Measurements from ENCODE around the gene ARSA.

DNA sequence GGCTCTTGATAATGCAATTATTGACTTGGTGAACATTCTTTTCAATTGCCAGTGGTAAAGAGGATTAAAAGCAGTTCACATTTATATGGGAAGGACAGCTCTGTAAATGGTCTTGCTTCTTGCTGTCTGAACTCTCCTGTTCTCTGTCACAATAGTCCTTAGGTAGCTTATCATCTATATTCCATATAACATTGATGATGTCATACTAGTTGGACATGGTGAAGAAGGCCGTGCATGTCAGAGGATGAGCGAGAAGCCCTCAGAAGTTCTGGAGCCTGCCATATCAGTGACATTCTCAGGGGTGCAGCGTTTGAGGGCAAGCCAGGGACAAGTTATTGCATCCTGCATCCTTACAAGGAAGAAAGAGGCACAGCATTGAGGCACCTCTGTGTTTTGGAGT, 42.7 kb downstream of the ARSA start:
- TF ChIP-seq, protein P1, sequence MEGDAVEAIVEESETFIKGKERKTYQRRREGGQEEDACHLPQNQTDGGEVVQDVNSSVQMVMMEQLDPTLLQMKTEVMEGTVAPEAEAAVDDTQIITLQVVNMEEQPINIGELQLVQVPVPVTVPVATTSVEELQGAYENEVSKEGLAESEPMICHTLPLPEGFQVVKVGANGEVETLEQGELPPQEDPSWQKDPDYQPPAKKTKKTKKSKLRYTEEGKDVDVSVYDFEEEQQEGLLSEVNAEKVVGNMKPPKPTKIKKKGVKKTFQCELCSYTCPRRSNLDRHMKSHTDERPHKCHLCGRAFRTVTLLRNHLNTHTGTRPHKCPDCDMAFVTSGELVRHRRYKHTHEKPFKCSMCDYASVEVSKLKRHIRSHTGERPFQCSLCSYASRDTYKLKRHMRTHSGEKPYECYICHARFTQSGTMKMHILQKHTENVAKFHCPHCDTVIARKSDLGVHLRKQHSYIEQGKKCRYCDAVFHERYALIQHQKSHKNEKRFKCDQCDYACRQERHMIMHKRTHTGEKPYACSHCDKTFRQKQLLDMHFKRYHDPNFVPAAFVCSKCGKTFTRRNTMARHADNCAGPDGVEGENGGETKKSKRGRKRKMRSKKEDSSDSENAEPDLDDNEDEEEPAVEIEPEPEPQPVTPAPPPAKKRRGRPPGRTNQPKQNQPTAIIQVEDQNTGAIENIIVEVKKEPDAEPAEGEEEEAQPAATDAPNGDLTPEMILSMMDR (IDR thresholded peaks at IDR 0.05): no peak
- TF ChIP-seq POLR2A (IDR thresholded peaks at IDR 0.05): no peak

Data from heart left ventricle (tissue), 13 donors.